Right atrium auricular region (tissue), 2 donors: ENCODE results near the gene CEP70. TPM values are rescaled to one million over a fixed set of nuclear protein-coding genes. Genes with fewer than 3 reads are reported as not detected.
A peak's percentile ranks its signal among the peaks of the same experiment; 100 is the strongest.
"Not testable (repeated sequence)": the region's sequence is repeated elsewhere in the genome, so short reads cannot be mapped to it uniquely, and the experiment has no call there.

Experiments
- DNase-seq: peaks from one replicate; pipeline ENCODE4 v3.0.0-alpha.2; 2019; ENCODE audit warnings: low spot score
- H3K27ac ChIP-seq, 2 donors: fragments of 200-600 bp; sonication (generic); 1 replicate in 1 of 2; 2 replicates in 1 of 2; pipeline ENCODE4 v1.5.1; 2016 to 2019
- H3K27me3 ChIP-seq, 2 donors: fragments of 200-600 bp; sonication (generic); one replicate each; pipeline versions ENCODE4 v1.5.1 to v1.6.0; 2017 to 2019
- H3K36me3 ChIP-seq: fragments of 200-600 bp; sonication (generic); one replicate; pipeline ENCODE4 v1.5.1; 2016
- H3K4me1 ChIP-seq, 2 donors: fragments of 200-600 bp; sonication (generic); one replicate each; pipeline versions ENCODE4 v1.5.1 to v1.6.0; 2017 to 2019
- H3K4me3 ChIP-seq, 2 donors: fragments of 200-600 bp; sonication (generic); 1 replicate in 1 of 2; 2 replicates in 1 of 2; pipeline ENCODE4 v1.5.1; 2017 to 2019; ENCODE audit warnings: mild to moderate bottlenecking in 1 of 2, moderate library complexity in 1 of 2
- H3K9me3 ChIP-seq, 2 donors: fragments of 200-600 bp; sonication (generic); one replicate each; pipeline ENCODE4 v1.5.1; 2019
- CTCF ChIP-seq, 2 donors: fragments of 200-600 bp; sonication (generic); IDR thresholded peaks; one replicate each; pipeline ENCODE4 v1.5.1; 2019; ENCODE audit warnings: antibody characterized with exemption in 2 of 2
- total RNA-seq, 2 donors: library from RNA; depleted of rRNA; stranded (reverse); fragments of >200 nt; gene quantifications; one replicate each; pipeline ENCODE4 v1.1.0, GENCODE V29; 2016

The CEP70 gene
- total RNA-seq, 2 donors from 2014 or later = 18.9 to 24.3 TPM

GRCh38 chr3:138560501-138560900 lies 33.6 kb downstream of the CEP70 start:
- H3K9me3 ChIP-seq = peaks cover 0 to 20% of the 10 kb centered on the region in 2 donors
- no peak for DNase-seq
- no peaks in the 10 kb centered on the region for H3K36me3 ChIP-seq
- H3K4me3 ChIP-seq = no peak overlapping the region
- no peaks in the 10 kb centered on the region for H3K27me3 ChIP-seq
- H3K4me1 ChIP-seq = no peaks in the 10 kb centered on the region
- H3K27ac ChIP-seq = no peak overlapping the region
- TF ChIP-seq CTCF (IDR thresholded peaks at IDR 0.05) = no peak

DNA sequence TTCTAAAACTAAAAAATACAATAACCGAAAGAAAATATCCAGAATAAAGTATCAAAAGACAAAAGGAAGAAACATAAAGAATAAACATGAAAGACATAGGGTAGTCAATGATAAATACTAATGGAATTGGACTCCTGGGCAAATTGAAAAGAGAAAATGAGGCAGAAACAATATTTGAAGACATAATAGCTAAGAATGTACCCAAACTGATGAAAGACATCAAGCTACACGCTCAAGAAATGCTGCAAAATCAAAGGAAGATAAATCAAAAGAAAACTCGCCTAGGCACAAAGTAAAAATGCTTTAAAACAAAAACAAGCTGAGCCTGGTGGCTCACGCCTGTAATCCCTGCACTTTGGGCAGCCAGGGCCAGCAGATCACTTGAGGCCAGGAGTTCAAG lies 34.9 kb downstream of the CEP70 start:
- Histone ChIP-seq H3K36me3 (no peaks in the 10 kb centered on the region), H3K27me3 (no peaks in the 10 kb centered on the region), H3K9me3 (peaks cover 0 to 20% of the 10 kb centered on the region in 2 donors), H3K4me3 (no peak overlapping the region), H3K27ac (no peak overlapping the region), H3K4me1 (no peaks in the 10 kb centered on the region)
- no peak for TF ChIP-seq CTCF (IDR thresholded peaks at IDR 0.05)
- no peak for DNase-seq

DNA sequence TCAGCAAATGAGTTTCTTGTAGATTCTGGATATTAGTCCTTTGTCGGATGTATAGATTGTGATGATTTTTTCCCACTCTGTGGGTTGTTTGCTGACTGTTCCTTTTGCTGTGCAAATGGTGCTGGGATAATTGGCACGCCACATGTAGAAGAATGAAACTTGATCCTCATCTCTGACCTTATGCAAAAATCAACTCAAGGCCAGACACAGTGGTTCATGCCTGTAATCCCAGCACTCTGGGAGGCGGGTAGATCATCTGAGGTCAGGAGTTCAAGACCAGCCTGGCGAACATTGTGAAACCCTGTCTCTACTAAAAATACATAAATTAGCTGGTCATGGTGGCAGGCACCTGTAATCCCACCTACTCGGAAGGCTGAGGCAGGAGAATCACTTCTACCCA lies 39.3 kb downstream of the CEP70 start:
- H3K27ac ChIP-seq, H3K4me3 ChIP-seq, H3K36me3 ChIP-seq, H3K4me1 ChIP-seq, H3K27me3 ChIP-seq, DNase-seq: not testable (repeated sequence)
- H3K9me3 ChIP-seq = peaks cover 0 to 20% of the 10 kb centered on the region in 2 donors

GRCh38 chr3:138550958-138551357 lies 43.1 kb downstream of the CEP70 start:
- Histone ChIP-seq H3K36me3 (peaks cover 26% of the 10 kb centered on the region), H3K9me3 (peaks cover 0 to 23% of the 10 kb centered on the region in 2 donors)
- H3K4me1 ChIP-seq, DNase-seq, H3K4me3 ChIP-seq, H3K27me3 ChIP-seq, H3K27ac ChIP-seq: not testable (repeated sequence)

- Histone ChIP-seq H3K27me3 (no peaks in the 10 kb centered on the region), H3K9me3 (peaks cover 0 to 37% of the 10 kb centered on the region in 2 donors), H3K27ac (peak overlapping the region in 1 of 2 donors; percentile 11), H3K36me3 (peaks cover 28% of the 10 kb centered on the region), H3K4me3 (no peak overlapping the region), H3K4me1 (no peaks in the 10 kb centered on the region)
- TF ChIP-seq CTCF (IDR thresholded peaks at IDR 0.05) = no peak
- no peak for DNase-seq
Observed at GRCh38 chr3:138549179-138549977, 44.7 kb downstream of the CEP70 start.

DNA sequence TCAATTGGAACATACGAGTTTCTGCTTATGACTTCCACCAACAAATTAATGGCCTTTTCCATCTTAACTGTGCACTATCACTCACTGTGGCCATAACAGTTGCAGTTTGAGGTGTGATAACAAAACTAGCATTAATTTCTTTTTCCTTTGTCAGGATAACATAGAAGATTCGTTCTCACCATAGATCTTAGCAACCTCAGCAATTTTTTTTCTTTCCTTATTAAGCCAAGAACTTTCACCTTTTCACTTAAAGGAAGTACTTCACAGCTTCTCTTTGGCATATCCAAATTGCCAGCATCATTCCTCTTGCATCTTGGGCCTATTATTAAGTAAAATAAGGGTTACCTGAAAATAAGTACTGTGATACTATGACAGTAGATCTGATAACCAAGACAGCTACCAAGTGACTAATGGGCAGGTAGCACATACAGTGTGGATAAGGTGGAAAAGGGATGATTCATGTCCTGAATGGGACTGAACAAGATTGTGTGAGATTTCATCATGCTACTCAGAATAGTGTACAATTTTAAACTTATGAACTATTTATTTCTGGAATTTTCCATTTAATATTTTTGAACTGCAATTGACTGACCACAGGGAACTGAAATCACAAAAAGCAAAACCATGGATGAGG lies 46.6 kb downstream of the CEP70 start:
- no peaks in the 10 kb centered on the region for H3K27me3 ChIP-seq
- H3K27ac ChIP-seq = no peak overlapping the region
- peaks cover 30% of the 10 kb centered on the region for H3K36me3 ChIP-seq
- H3K4me1 ChIP-seq = no peaks in the 10 kb centered on the region
- DNase-seq = no peak
- TF ChIP-seq CTCF (IDR thresholded peaks at IDR 0.05) = no peak
- no peak overlapping the region for H3K4me3 ChIP-seq
- peaks cover 0 to 40% of the 10 kb centered on the region in 2 donors for H3K9me3 ChIP-seq
